ENCODE data around the gene RPS6KA2.
A peak's percentile ranks its signal among the peaks of the same experiment; 100 is the strongest.
"Not testable (repeated sequence)": the region's sequence is repeated elsewhere in the genome, so short reads cannot be mapped to it uniquely, and the experiment has no call there.

RPS6KA2 gene

GRCh38 chr6:166405386-166405785 is 221.7 kb downstream of the RPS6KA2 start:
- no peak overlapping the region for H3K27ac ChIP-seq (replicated peaks)
- no peak for DNase-seq (ENCODE audit: low read depth in 1 of 2, low spot score in 1 of 2)
- H3K4me3 ChIP-seq (replicated peaks; ENCODE audit: insufficient read depth, low read length), result no peak overlapping the region
- no peaks in the 10 kb centered on the region for H3K27me3 ChIP-seq (ENCODE audit: insufficient read depth, poor library complexity, severe bottlenecking)
- TF ChIP-seq CTCF (IDR thresholded peaks at IDR 0.05; ENCODE audit: insufficient read depth, low read length) (no peak), SPI1 (IDR thresholded peaks at IDR 0.05; ENCODE audit: borderline replicate concordance, low read depth) (no peak), POLR2AphosphoS5 (IDR thresholded peaks at IDR 0.05; ENCODE audit: low read depth) (no peak), REST (IDR thresholded peaks at IDR 0.05; ENCODE audit: insufficient replicate concordance, low read depth) (no peak), GABPA (IDR thresholded peaks at IDR 0.05; ENCODE audit: low read depth) (no peak)

GRCh38 chr6:166402582-166403277 is 224.3 kb downstream of the RPS6KA2 start:
- Histone ChIP-seq H3K27me3 (ENCODE audit: insufficient read depth, poor library complexity, severe bottlenecking) (no peaks in the 10 kb centered on the region), H3K4me3 (replicated peaks; ENCODE audit: insufficient read depth, low read length) (no peak overlapping the region), H3K27ac (replicated peaks) (no peak overlapping the region)
- TF ChIP-seq CTCF (IDR thresholded peaks at IDR 0.05; ENCODE audit: insufficient read depth, low read length), result no peak
- TF ChIP-seq GABPA (IDR thresholded peaks at IDR 0.05; ENCODE audit: low read depth), result no peak
- TF ChIP-seq REST (IDR thresholded peaks at IDR 0.05; ENCODE audit: insufficient replicate concordance, low read depth), result no peak
- no peak for TF ChIP-seq SPI1 (IDR thresholded peaks at IDR 0.05; ENCODE audit: borderline replicate concordance, low read depth)
- no peak for TF ChIP-seq POLR2AphosphoS5 (IDR thresholded peaks at IDR 0.05; ENCODE audit: low read depth)
- no peak for DNase-seq (ENCODE audit: low read depth in 1 of 2, low spot score in 1 of 2)

GRCh38 chr6:166400649-166401250 is 226.3 kb downstream of the RPS6KA2 start:
- DNase-seq (ENCODE audit: low read depth in 1 of 2, low spot score in 1 of 2), result peak in 1 of 2 experiments; percentile 66
- H3K27me3 ChIP-seq (ENCODE audit: insufficient read depth, poor library complexity, severe bottlenecking); H3K4me3 ChIP-seq (replicated peaks; ENCODE audit: insufficient read depth, low read length); H3K27ac ChIP-seq (replicated peaks): not testable (repeated sequence)
- peak; percentile 43 for TF ChIP-seq CTCF (IDR thresholded peaks at IDR 0.05; ENCODE audit: insufficient read depth, low read length)

Measured in HL-60 (cell line).